GM12801 (cell line): Measurements from ENCODE around the gene NHSL1.

ENCODE experiments used
- CTCF ChIP-seq: IDR thresholded peaks from one replicate; pipeline ENCODE4 v1.5.1; 2011; ENCODE audit warnings: control low read depth; ENCODE audit not compliant: insufficient read length; ENCODE audit errors: extremely low read depth

NHSL1 gene

GRCh38 chr6:138430361-138431145 is 68.7 kb downstream of the NHSL1 start:
- TF ChIP-seq CTCF, result no peak

GRCh38 chr6:138429761-138430160 is 69.5 kb downstream of the NHSL1 start:
- no peak for TF ChIP-seq CTCF

- TF ChIP-seq CTCF, result no peak
Observed at GRCh38 chr6:138428944-138429598, 70.2 kb downstream of the NHSL1 start.

- TF ChIP-seq CTCF, result no peak
Observed at GRCh38 chr6:138427701-138428100, 71.6 kb downstream of the NHSL1 start.

GRCh38 chr6:138426500-138427123 is 72.7 kb downstream of the NHSL1 start:
- no peak for TF ChIP-seq CTCF

GRCh38 chr6:138424004-138424904 is 75.0 kb downstream of the NHSL1 start:
- no peak for TF ChIP-seq CTCF

- TF ChIP-seq CTCF, result no peak
Observed at GRCh38 chr6:138422861-138423260, 76.4 kb downstream of the NHSL1 start.
